Activated CD4-positive, alpha-beta T cell treated with anti-CD3 and anti-CD28 coated beads for 1 hour (primary cell): ENCODE results near the gene GALNT2.

Experiments used
- DNase-seq: peaks from one replicate; pipeline ENCODE4 v3.0.0-alpha.2; 2020

GALNT2 gene

DNA sequence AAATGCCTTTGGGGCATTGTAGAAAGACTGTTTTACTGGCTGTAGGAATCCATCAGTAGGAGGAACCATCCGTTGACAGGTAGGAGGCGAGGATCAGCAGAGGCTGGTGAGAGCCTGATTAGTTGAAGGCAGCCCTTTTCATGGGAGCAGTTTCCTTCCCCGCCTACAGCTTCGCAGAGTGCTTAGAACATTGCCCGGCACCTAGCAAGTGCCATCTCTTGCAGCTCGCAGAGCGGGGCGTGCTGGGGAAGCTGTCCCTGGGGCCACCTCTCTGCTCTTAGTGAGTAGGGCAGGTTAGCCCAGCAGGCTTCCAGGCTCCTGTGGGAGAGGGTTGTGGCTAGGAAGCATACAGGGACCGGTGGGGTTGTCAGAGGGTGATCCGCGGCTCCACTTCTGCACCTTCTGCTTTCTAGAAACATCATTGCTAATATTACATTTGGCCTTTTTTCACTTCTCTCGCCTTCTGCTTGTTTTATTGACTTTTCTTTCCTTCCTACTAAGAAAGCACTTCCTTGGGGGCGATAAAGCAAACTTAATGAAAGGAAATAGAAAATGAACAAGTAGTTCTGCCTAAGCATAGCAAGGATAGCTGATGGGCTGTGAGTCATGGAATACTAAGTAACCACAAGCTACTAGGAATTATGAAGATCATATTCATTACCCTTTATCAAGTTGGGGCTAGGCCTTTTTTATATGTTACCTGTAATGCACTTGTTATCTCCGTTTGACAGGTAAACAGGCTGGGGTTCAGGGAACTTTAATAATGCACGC is 176.7 kb downstream of the GALNT2 start:
- no peak for DNase-seq

- DNase-seq: no peak
Measured at GRCh38 chr1:230246551-230246950, 179.5 kb downstream of the GALNT2 start.

GRCh38 chr1:230248016-230248888 is 181.2 kb downstream of the GALNT2 start:
- DNase-seq: no peak

GRCh38 chr1:230248889-230249270 is 181.8 kb downstream of the GALNT2 start:
- no peak for DNase-seq

DNA sequence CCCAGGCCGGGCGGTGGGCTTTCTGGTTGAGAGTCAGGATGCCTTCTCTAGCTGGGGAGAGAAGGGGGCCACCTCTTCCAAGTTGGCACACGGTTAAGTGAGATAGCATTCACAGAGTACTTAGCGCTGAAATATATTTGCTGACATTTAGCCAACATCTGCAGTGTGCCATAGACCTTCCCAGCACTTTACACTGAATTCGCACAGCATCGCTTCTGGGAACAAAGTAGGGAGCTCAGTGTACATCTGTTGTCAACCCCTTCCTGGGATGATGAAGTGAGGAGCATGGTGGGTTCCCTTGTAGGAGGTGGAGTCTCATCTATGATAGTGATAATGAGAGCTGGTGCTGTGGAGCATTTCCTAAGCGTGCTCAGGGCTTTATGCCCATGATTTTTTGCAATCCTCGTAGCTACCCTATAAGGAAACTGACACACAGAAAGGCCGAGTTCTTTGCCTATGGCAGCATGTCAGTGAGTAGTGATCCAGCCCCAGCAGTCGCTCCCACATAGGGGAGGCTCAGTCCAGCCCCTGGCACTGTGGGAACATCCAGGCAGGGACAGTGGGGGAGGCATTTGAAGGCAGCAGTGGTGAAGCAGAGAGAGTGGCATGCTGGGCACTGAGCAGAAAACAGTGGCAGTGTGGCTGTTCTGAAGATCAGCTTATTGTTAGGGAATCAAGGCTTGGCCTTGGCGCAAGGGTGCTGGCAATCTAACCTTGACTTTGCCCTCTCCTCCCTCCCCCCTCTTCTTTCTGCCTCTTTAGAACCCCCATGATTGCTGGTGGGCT is 182.8 kb downstream of the GALNT2 start:
- no peak for DNase-seq

- DNase-seq: no peak
Measured at GRCh38 chr1:230250666-230251065, 183.6 kb downstream of the GALNT2 start.

DNA sequence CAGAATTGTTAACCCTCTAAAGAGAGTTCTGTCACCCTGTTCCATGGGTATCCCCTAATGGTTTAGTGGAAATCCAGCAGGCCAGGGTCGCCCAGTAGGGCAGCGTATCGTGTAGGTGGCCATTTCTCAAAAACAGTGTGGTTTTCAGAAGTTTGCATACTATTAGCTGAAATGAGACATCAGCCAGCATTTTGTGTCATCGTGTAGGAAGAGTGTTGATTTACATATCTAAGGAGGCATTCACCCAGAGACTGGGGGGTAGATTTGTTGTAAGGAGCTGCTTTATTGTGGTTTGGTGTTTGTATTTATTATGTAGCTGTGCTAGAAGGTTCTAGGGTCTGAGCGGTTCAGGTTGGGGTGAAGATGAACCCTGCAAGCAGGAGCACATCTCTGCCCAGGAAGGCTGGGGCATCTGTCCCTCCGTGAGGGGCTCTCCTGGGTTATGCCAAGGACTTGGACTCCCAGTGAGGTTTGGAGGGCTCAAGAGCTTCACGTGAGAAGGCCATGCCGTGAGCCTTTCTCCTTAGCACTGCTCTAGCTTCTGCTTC is 184.7 kb downstream of the GALNT2 start:
- DNase-seq: no peak

GRCh38 chr1:230253150-230253549 is 186.1 kb downstream of the GALNT2 start:
- DNase-seq: no peak

DNA sequence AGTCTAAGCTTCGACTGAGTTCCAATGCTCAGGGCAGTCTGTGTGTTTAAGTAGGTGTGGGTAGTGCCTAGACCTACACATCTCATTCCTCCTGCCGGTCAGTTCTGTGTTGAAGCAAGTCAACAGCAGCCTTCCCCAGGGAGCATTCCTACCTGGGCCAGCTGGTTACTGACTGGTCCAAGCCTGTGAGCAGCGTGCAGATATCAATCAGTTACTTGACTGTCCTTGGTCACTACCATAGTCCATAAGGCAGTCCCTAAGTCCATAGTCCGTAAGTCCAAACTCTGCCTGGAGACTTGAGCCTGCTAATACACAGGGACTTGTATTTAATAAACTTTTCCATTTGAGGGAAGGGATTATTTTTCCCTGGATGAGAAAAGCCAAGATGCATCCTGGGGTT is 187.2 kb downstream of the GALNT2 start:
- DNase-seq: no peak

GRCh38 chr1:230255116-230255515 is 188.1 kb downstream of the GALNT2 start:
- no peak for DNase-seq

DNA sequence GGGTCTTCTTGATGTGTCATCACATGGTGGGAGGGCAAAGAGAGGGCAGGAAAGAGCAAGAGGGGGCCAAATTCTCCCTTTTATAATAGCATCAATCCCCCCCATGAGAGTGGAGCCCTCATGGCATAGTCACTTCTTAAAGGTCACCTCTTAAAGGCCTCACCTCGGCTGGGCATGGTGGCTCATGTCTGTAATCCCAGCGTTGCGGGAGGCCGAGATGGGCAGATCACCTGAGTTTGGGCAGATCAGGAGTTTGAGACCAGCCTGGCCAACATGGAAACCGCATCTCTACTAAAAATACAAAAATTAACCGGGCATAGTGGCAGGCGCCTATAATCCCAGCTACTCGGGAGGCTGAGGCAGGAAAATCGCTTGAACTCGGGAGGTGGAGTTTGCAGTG is 189.0 kb downstream of the GALNT2 start:
- no peak for DNase-seq

DNA sequence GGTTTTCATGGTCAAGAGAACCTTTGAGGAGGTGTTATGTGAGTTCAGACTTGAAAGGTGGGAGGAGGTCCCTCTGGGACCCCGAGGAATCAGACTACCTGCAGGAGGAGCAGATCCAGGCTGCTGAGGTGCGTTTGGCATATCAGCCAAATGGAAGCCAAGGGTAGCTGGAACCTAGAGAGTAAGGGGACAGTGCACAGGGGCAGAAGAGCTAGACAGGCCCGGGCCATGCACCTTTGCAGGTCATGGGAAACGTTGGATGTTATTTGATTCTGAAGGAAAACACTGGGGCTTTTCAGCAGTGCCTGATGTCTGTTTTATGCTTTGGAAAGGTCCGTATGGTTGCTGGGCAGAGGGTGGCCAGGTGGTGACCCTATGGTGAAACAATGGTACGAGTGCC is 189.9 kb downstream of the GALNT2 start:
- DNase-seq: no peak

GRCh38 chr1:230259621-230260020 is 192.6 kb downstream of the GALNT2 start:
- DNase-seq: no peak

GRCh38 chr1:230260831-230261230 is 193.8 kb downstream of the GALNT2 start:
- DNase-seq: no peak

- DNase-seq: no peak
Measured at GRCh38 chr1:230261928-230262650, 195.1 kb downstream of the GALNT2 start.

GRCh38 chr1:230262867-230263567 is 196.0 kb downstream of the GALNT2 start:
- no peak for DNase-seq

GRCh38 chr1:230263568-230264195 is 196.6 kb downstream of the GALNT2 start:
- no peak for DNase-seq

DNA sequence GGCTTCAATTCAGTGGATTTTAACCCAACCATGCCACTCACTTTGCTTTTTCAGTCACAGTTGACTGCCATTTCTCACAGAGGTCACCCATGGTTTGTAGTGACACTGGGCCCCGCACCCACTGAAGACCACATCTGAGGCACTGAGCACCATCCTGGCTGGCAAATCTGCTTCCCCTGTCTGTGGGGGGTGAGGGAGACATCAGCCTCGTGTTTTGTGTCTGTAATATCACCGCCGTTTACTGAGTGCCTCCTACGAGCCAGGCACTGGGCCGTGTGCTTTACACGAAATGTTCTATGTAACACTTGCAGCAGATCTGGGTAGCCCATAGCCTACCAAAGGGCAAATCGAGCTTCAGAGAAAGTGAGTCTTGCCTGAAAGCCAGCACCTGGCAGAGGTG is 197.3 kb downstream of the GALNT2 start:
- no peak for DNase-seq

- DNase-seq: no peak
Measured at GRCh38 chr1:230265200-230266115, 198.4 kb downstream of the GALNT2 start.

- DNase-seq: no peak
Measured at GRCh38 chr1:230266456-230266855, 199.4 kb downstream of the GALNT2 start.
